H9 (cell line): ENCODE data around the gene AKAP1. TPM values are rescaled to one million over a fixed set of nuclear protein-coding genes. Genes with fewer than 3 reads are reported as not detected.
A peak's percentile ranks its signal among the peaks of the same experiment; 100 is the strongest.

ENCODE experiments used
- DNase-seq: peaks from one replicate; pipeline ENCODE4 v3.0.0-alpha.2; 2017
- H2AFZ ChIP-seq: one replicate; pipeline ENCODE4 v1.6.1; 2013; ENCODE audit warnings: mild to moderate bottlenecking, low read length, control low read depth, moderate library complexity
- H2AK5ac ChIP-seq: 2 replicates; pipeline ENCODE4 v1.6.1; 2013; ENCODE audit warnings: low read length, control low read depth, mixed read lengths; ENCODE audit not compliant: insufficient read length
- H2BK120ac ChIP-seq: one replicate; pipeline ENCODE4 v1.6.1; 2013; ENCODE audit warnings: low read depth, mild to moderate bottlenecking, low read length, control low read depth, inconsistent platforms; ENCODE audit not compliant: poor library complexity, severe bottlenecking
- H2BK12ac ChIP-seq: 2 replicates; pipeline ENCODE4 v1.6.1; 2013; ENCODE audit warnings: low read length, control low read depth, mixed read lengths, low read depth; ENCODE audit not compliant: insufficient read length
- H2BK15ac ChIP-seq: 2 replicates; pipeline ENCODE4 v1.6.1; 2013; ENCODE audit warnings: low read depth, low read length, control low read depth
- H2BK20ac ChIP-seq: one replicate; pipeline ENCODE4 v1.6.1; 2013; ENCODE audit warnings: low read depth, mild to moderate bottlenecking, low read length, control low read depth, inconsistent platforms; ENCODE audit not compliant: poor library complexity, severe bottlenecking
- H2BK5ac ChIP-seq: 2 replicates; pipeline ENCODE4 v1.6.1; 2013; ENCODE audit warnings: low read length, control low read depth, mixed read lengths; ENCODE audit not compliant: insufficient read length
- H3K14ac ChIP-seq: 2 replicates; pipeline ENCODE4 v1.6.1; 2013; ENCODE audit warnings: low read length, control low read depth; ENCODE audit not compliant: insufficient read depth
- H3K18ac ChIP-seq: 2 replicates; pipeline ENCODE4 v1.6.1; 2013; ENCODE audit warnings: low read depth, mild to moderate bottlenecking, mixed read lengths, low read length, control low read depth; ENCODE audit not compliant: insufficient read length
- H3K23ac ChIP-seq: 2 replicates; pipeline ENCODE4 v1.6.1; 2013; ENCODE audit warnings: low read length, control low read depth, mixed read lengths, low read depth; ENCODE audit not compliant: insufficient read length
- H3K23me2 ChIP-seq: 2 replicates; pipeline ENCODE4 v1.6.1; 2013; ENCODE audit warnings: low read depth, mild to moderate bottlenecking, mixed read lengths, low read length, control low read depth; ENCODE audit not compliant: insufficient read length, poor library complexity, severe bottlenecking
- H3K27ac ChIP-seq: 2 replicates; pipeline ENCODE4 v1.5.1; 2013; ENCODE audit warnings: low read length, control low read depth, mixed read lengths, low read depth; ENCODE audit not compliant: insufficient read length
- H3K27me3 ChIP-seq: 2 replicates; pipeline ENCODE4 v1.6.1; 2013; ENCODE audit warnings: low read length, control low read depth, inconsistent platforms; ENCODE audit not compliant: insufficient read depth
- H3K4ac ChIP-seq: 2 replicates; pipeline ENCODE4 v1.6.1; 2013; ENCODE audit warnings: low read depth, mild to moderate bottlenecking, control low read depth, inconsistent platforms, low read length, moderate library complexity
- H3K4me1 ChIP-seq: 2 replicates; pipeline ENCODE4 v1.6.1; 2013; ENCODE audit warnings: low read length, control low read depth, inconsistent platforms; ENCODE audit not compliant: insufficient read depth
- H3K4me2 ChIP-seq: 2 replicates; pipeline ENCODE4 v1.6.1; 2013; ENCODE audit warnings: low read length, control low read depth, mixed read lengths; ENCODE audit not compliant: insufficient read length, insufficient read depth
- H3K56ac ChIP-seq: 2 replicates; pipeline ENCODE4 v1.6.1; 2013; ENCODE audit warnings: low read depth, mild to moderate bottlenecking, mixed read lengths, low read length, control low read depth; ENCODE audit not compliant: insufficient read length
- H3K79me1 ChIP-seq: 2 replicates; pipeline ENCODE4 v1.6.1; 2013; ENCODE audit warnings: low read depth, mild to moderate bottlenecking, moderate library complexity, low read length, control low read depth, inconsistent platforms; ENCODE audit not compliant: insufficient read depth, poor library complexity, severe bottlenecking
- H3K79me2 ChIP-seq: 2 replicates; pipeline ENCODE4 v1.6.1; 2013; ENCODE audit warnings: low read length, control low read depth, inconsistent platforms; ENCODE audit not compliant: insufficient read depth
- H3K9ac ChIP-seq: 2 replicates; pipeline ENCODE4 v1.6.1; 2013; ENCODE audit warnings: low read length, control low read depth, mixed read lengths; ENCODE audit not compliant: insufficient read length; ENCODE audit errors: extremely low read depth
- H3K9me3 ChIP-seq: one replicate; pipeline ENCODE4 v1.6.1; 2013; ENCODE audit warnings: low read depth, low read length, inconsistent platforms; ENCODE audit not compliant: control insufficient read depth
- H3T11ph ChIP-seq: one replicate; pipeline ENCODE4 v1.6.1; 2013; ENCODE audit warnings: mild to moderate bottlenecking, low read length, control low read depth, inconsistent platforms
- H4K20me1 ChIP-seq: one replicate; pipeline ENCODE4 v1.6.1; 2013; ENCODE audit not compliant: control insufficient read depth, insufficient read length, insufficient read depth
- H4K5ac ChIP-seq: 2 replicates; pipeline ENCODE4 v1.6.1; 2013; ENCODE audit warnings: low read depth, mild to moderate bottlenecking, mixed read lengths, low read length, control low read depth; ENCODE audit not compliant: insufficient read length
- H4K8ac ChIP-seq: replicated peaks from 2 replicates; pipeline ENCODE4 v1.6.1; 2013; ENCODE audit warnings: low read length, control low read depth, mixed read lengths, low read depth; ENCODE audit not compliant: insufficient read length
- H4K91ac ChIP-seq: 2 replicates; pipeline ENCODE4 v1.6.1; 2013; ENCODE audit warnings: low read depth, mild to moderate bottlenecking, moderate library complexity, mixed read lengths, low read length, control low read depth; ENCODE audit not compliant: insufficient read length
- H3K27ac Mint-ChIP-seq, 3 experiments: 2 replicates in 2 of 3; 3 replicates in 1 of 3; pipeline ENCODE4 v1.8.0; 2020 to 2021; ENCODE audit warnings: mixed read lengths in 3 of 3, mild to moderate bottlenecking in 1 of 3, moderate library complexity in 1 of 3
- H3K27me3 Mint-ChIP-seq: 2 replicates; pipeline ENCODE4 v1.8.0; 2021; ENCODE audit warnings: low read depth, mild to moderate bottlenecking, moderate library complexity, mixed read lengths
- H3K36me3 Mint-ChIP-seq, 3 experiments: 2 replicates in 2 of 3; 3 replicates in 1 of 3; pipeline ENCODE4 v1.8.0; 2020 to 2021; ENCODE audit warnings: low read depth in 3 of 3, mixed read lengths in 3 of 3; ENCODE audit not compliant: insufficient read depth in 1 of 3
- H3K4me1 Mint-ChIP-seq, 2 experiments: 2 replicates each; pipeline ENCODE4 v1.8.0; 2020; ENCODE audit warnings: mixed read lengths in 2 of 2
- H3K4me3 Mint-ChIP-seq, 2 experiments: 2 replicates in 1 of 2; 3 replicates in 1 of 2; pipeline ENCODE4 v1.8.0; 2020 to 2021; ENCODE audit warnings: mild to moderate bottlenecking in 2 of 2, mixed read lengths in 2 of 2, moderate library complexity in 1 of 2
- H3K9me3 Mint-ChIP-seq, 2 experiments: 2 replicates in 1 of 2; 3 replicates in 1 of 2; pipeline ENCODE4 v1.8.0; 2020; ENCODE audit warnings: mild to moderate bottlenecking in 2 of 2, mixed read lengths in 2 of 2, moderate library complexity in 1 of 2
- CTCF ChIP-seq: fragments of 200-600 bp; sonication (generic); conservative IDR thresholded peaks from 3 replicates; pipeline ENCODE4 v1.8.0; 2021; ENCODE audit warnings: antibody characterized with exemption, mild to moderate bottlenecking
- WGBS: extraction: QIAGEN DNeasy Blood & Tissue Kit; methylation state at CpG from one replicate; pipeline ENCODE4 v1.1.7; 2013; ENCODE audit warnings: missing lambda C conversion rate, low lambda C conversion rate, mixed read lengths; ENCODE audit not compliant: insufficient read length; ENCODE audit errors: extremely low coverage; 5-methylcytosine and 5-hydroxymethylcytosine counted together
- total RNA-seq: library from RNA; stranded (reverse); gene quantifications from 2 replicates; pipeline ENCODE4 v1.2.1, GENCODE V29; 2021

Gene AKAP1
- total RNA-seq, 1 experiment from 2014 or later, result 61.2 TPM

- Mint-ChIP-seq H3K27ac (peak overlapping the region; percentile 30 to 80 (median 53); a peak in 5 of 7 replicates), H3K4me1 (peaks cover 38 to 45% of the 10 kb centered on the region in 2 experiments)
Measured at GRCh38 chr17:57067781-57068180, 17.3 kb upstream of the AKAP1 start.

More at GRCh38 chr17:57067781-57068180, 17.3 kb upstream of the AKAP1 start:
- H3K4me3 Mint-ChIP-seq, result no peak overlapping the region
- H2BK15ac ChIP-seq, result no peak overlapping the region
- no peaks in the 10 kb centered on the region for H3K23me2 ChIP-seq
- no peaks in the 10 kb centered on the region for H3K79me2 ChIP-seq
- H2AFZ ChIP-seq, result no peak overlapping the region
- no CpG with 5 or more reads among the region's 1 CpG for WGBS
- H3K36me3 Mint-ChIP-seq, result no peaks in the 10 kb centered on the region
- H2BK120ac ChIP-seq, result no peak overlapping the region
- no peak for TF ChIP-seq CTCF
- H3K27me3 ChIP-seq, result no peaks in the 10 kb centered on the region
- no peaks in the 10 kb centered on the region for H3K9me3 ChIP-seq
- H3K4me2 ChIP-seq, result no peak overlapping the region
- H3K27me3 Mint-ChIP-seq, result 0 out of 2 replicates have a peak, but pooled peaks cover 3% of the 10 kb centered on the region
- H3K9me3 Mint-ChIP-seq, result no peaks in the 10 kb centered on the region
- no peak overlapping the region for H3K18ac ChIP-seq
- H4K20me1 ChIP-seq, result no peaks in the 10 kb centered on the region
- H3K56ac ChIP-seq, result no peak overlapping the region
- DNase-seq, result no peak
- H3K23ac ChIP-seq, result no peak overlapping the region
- H2BK20ac ChIP-seq, result no peak overlapping the region
- H4K91ac ChIP-seq, result no peak overlapping the region
- no peak overlapping the region for H2BK5ac ChIP-seq
- H4K8ac ChIP-seq, result no peak overlapping the region
- no peak overlapping the region for H3K4ac ChIP-seq
- H2BK12ac ChIP-seq, result no peak overlapping the region
- H3K4me1 ChIP-seq, result peaks cover 4% of the 10 kb centered on the region; the same call in 1 of the 2 replicates
- no peaks in the 10 kb centered on the region for H3K79me1 ChIP-seq
- H2AK5ac ChIP-seq, result no peak overlapping the region
- H3T11ph ChIP-seq, result no peak overlapping the region
- no peak overlapping the region for H3K27ac ChIP-seq
- H3K14ac ChIP-seq, result no peak overlapping the region
- H3K9ac ChIP-seq, result no peak overlapping the region
- H4K5ac ChIP-seq, result no peak overlapping the region
